HCT116 (cell line): ENCODE data around the gene TAF11L12. TPM values are rescaled to one million over a fixed set of nuclear protein-coding genes. Genes with fewer than 3 reads are reported as not detected.
"Not testable (repeated sequence)": the region's sequence is repeated elsewhere in the genome, so short reads cannot be mapped to it uniquely, and the experiment has no call there.

Source experiments
- ATAC-seq: fragments of 200-7000 bp; cut with Tn5 transposase; 2 replicates; pipeline ENCODE4 v1.9.1; 2020; ENCODE audit warnings: mild to moderate bottlenecking, moderate library complexity
- Bru-seq: library from RNA; stranded (reverse); fragments of 400-500 nt; gene quantifications from one replicate; lab custom pipeline; 2021; lab: Mats Ljungman, UMichigan
- BruChase-seq, 2 experiments: library from RNA; stranded (reverse); fragments of 400-500 nt; gene quantifications; one replicate each; lab custom pipeline; 2021; lab: Mats Ljungman, UMichigan
- BruUV-seq: library from RNA; stranded (reverse); fragments of 400-500 nt; replicated peaks from 2 replicates; lab custom pipeline; 2021; lab: Mats Ljungman, UMichigan
- CTCF ChIA-PET: fragments of 300-600 bp; sonication (Branson Sonifier 250); formaldehyde crosslinking; loops from one replicate; lab custom pipeline; 2021; ENCODE audit warnings: antibody characterized with exemption; lab: Charles Lee
- POLR2A ChIA-PET: fragments of 300-600, 350-600 bp; sonication (Branson Sonifier 250); formaldehyde crosslinking; loops from one replicate; lab custom pipeline; 2021; ENCODE audit warnings: antibody characterized with exemption; lab: Charles Lee
- RAD21 ChIA-PET, 2 experiments: fragments of 300-600 bp; sonication (Branson Sonifier 250); formaldehyde crosslinking; loops; one replicate each; lab custom pipeline; 2023; ENCODE audit warnings: low total read pairs in 2 of 2; ENCODE audit not compliant: uncharacterized antibody in 2 of 2, unreplicated experiment in 2 of 2, low non-redundant PET in 1 of 2; lab: Charles Lee
- DNase-seq: peaks from one replicate; pipeline ENCODE4 v3.0.0-alpha.2; 2010; ENCODE audit warnings: low read depth, low spot score
- H2AFZ ChIP-seq: fragments of 200-600 bp; shearing (Covaris generic), sonication (generic); 2 replicates; pipeline ENCODE4 v1.6.1; 2017; ENCODE audit warnings: low read depth, mixed run types, mixed read lengths, antibody characterized with exemption, low read length; ENCODE audit not compliant: poor library complexity, severe bottlenecking
- H3K27ac ChIP-seq: 2 replicates; pipeline ENCODE4 v1.5.1; 2012; ENCODE audit warnings: low read depth, low read length
- H3K27me3 ChIP-seq: fragments of 200-600 bp; sonication (generic); 2 replicates; pipeline ENCODE4 v1.6.1; 2016; ENCODE audit warnings: mixed run types, low read length, mixed read lengths; ENCODE audit not compliant: insufficient read depth
- H3K36me3 ChIP-seq, 2 experiments: fragments of 200-500 bp in 1 of 2; fragments of 200-600 bp in 1 of 2; sonication (Bioruptor generic) in 1 of 2; sonication (generic) in 1 of 2; 2 replicates each; pipeline versions ENCODE4 v1.5.1 to v1.6.1; 2014 to 2016; ENCODE audit warnings: low read length in 2 of 2, inconsistent platforms in 1 of 2, mixed read lengths in 1 of 2, mixed run types in 1 of 2; ENCODE audit not compliant: insufficient read depth in 2 of 2, control insufficient read depth in 1 of 2
- H3K4me1 ChIP-seq, 2 experiments: fragments of 200-600 bp in 1 of 2; sonication (generic) in 1 of 2; 2 replicates each; pipeline versions ENCODE4 v1.5.1 to v1.6.1; 2012 to 2017; ENCODE audit warnings: low read length in 2 of 2, inconsistent platforms in 1 of 2, mild to moderate bottlenecking in 1 of 2, mixed read lengths in 1 of 2, mixed run types in 1 of 2, moderate library complexity in 1 of 2; ENCODE audit not compliant: insufficient read depth in 2 of 2, control insufficient read depth in 1 of 2
- H3K4me2 ChIP-seq: fragments of 200-600 bp; sonication (generic); 2 replicates; pipeline ENCODE4 v1.6.1; 2017; ENCODE audit warnings: mixed run types, low read length, mixed read lengths
- H3K4me3 ChIP-seq, 2 experiments: fragments of 200-600 bp in 1 of 2; sonication (generic) in 1 of 2; replicated peaks in 1 of 2; 2 replicates each; pipeline ENCODE4 v1.5.1; 2011 to 2016; ENCODE audit warnings: low read length in 2 of 2, control low read depth in 1 of 2, low read depth in 1 of 2, mild to moderate bottlenecking in 1 of 2, mixed read lengths in 1 of 2, mixed run types in 1 of 2
- H3K79me2 ChIP-seq: fragments of 200-600 bp; sonication (generic); 2 replicates; pipeline ENCODE4 v1.6.1; 2017; ENCODE audit warnings: mild to moderate bottlenecking, mixed run types, low read length, moderate library complexity, mixed read lengths; ENCODE audit not compliant: insufficient read depth
- H3K9ac ChIP-seq: fragments of 200-600 bp; sonication (generic); 2 replicates; pipeline ENCODE4 v1.6.1; 2016; ENCODE audit warnings: low read length, mixed read lengths
- H3K9me2 ChIP-seq: fragments of 200-600 bp; sonication (generic), shearing (Covaris generic); 2 replicates; pipeline ENCODE4 v1.6.1; 2017; ENCODE audit warnings: mixed run types, mild to moderate bottlenecking, moderate library complexity; ENCODE audit not compliant: insufficient read depth
- H3K9me3 ChIP-seq, 2 experiments: fragments of 200-500 bp in 1 of 2; fragments of 200-600 bp in 1 of 2; sonication (Bioruptor generic) in 1 of 2; sonication (generic) in 1 of 2; 2 replicates each; pipeline ENCODE4 v1.6.1; 2014 to 2017; ENCODE audit warnings: low read length in 2 of 2, mixed read lengths in 2 of 2, inconsistent platforms in 1 of 2, low read depth in 1 of 2, mild to moderate bottlenecking in 1 of 2, mixed run types in 1 of 2, moderate library complexity in 1 of 2; ENCODE audit not compliant: control insufficient read depth in 1 of 2, insufficient read depth in 1 of 2
- H4K20me1 ChIP-seq: fragments of 200-600 bp; sonication (generic), shearing (Covaris generic); 2 replicates; pipeline ENCODE4 v1.6.1; 2017; ENCODE audit warnings: mixed run types, mild to moderate bottlenecking, moderate library complexity; ENCODE audit not compliant: insufficient read depth
- intact Hi-C: fragments of 100-400 bp; cut with micrococcal nuclease; formaldehyde crosslinking; loops from 2 replicates; pipeline ENCODE4 v1.10.0; 2022
- long read RNA-seq: library from polyadenylated mRNA; unstranded; transcript quantifications from one replicate; pipeline ENCODE4 v2.0.0, GENCODE V29; 2021; ENCODE audit not compliant: unreplicated experiment
- polyA plus RNA-seq: library from polyadenylated mRNA; unstranded; fragments of >200 nt; gene quantifications from 2 replicates; pipeline ENCODE4 v1.2.1, GENCODE V29; 2012; ENCODE audit warnings: missing spikeins
- total RNA-seq: library from RNA; stranded (reverse); gene quantifications from one replicate; pipeline ENCODE4 v1.2.1, GENCODE V29; 2021; ENCODE audit not compliant: unreplicated experiment

The TAF11L12 gene
- total RNA-seq, result not detected
- not detected in 2 replicates for polyA plus RNA-seq
- not detected for Bru-seq, nascent RNA
- not detected for BruChase-seq, experiment 1, labeled RNA remaining after a 6-hour chase
- not detected for BruChase-seq, experiment 2, labeled RNA remaining after a 2-hour chase
- long read RNA-seq, result 0 reads

DNA sequence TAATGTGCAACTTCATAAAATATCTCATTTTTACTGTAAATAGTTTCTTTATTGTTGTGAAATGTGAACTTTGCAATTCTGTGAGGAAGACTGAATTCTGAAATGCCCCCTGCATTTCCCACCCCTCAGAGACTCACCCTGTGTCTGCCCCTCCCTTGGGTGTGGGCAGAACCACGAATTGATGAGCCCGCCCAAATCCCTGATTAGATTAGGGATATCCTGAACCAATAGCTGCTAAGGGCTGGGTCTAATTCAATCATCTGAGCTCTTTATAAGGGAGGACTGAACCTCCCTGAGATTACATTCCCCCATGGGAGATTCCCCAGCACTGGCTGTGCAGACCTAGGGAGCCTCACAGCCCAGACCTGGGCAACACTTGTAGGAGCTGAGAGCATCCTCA lies at the start of gene TAF11L12:
TSS of gene TAF11L12 (plus strand) at position 301 of the 400 bp plus-strand sequence.
- H4K20me1 ChIP-seq, intact Hi-C loops, RAD21 ChIA-PET, H3K79me2 ChIP-seq, H3K27me3 ChIP-seq, H3K4me1 ChIP-seq, H3K9ac ChIP-seq, POLR2A ChIA-PET, CTCF ChIA-PET, BruUV-seq, H3K4me3 ChIP-seq, H3K9me2 ChIP-seq, H3K36me3 ChIP-seq, H3K4me2 ChIP-seq, H3K9me3 ChIP-seq, ATAC-seq, DNase-seq, H2AFZ ChIP-seq, H3K27ac ChIP-seq: not testable (repeated sequence)

DNA sequence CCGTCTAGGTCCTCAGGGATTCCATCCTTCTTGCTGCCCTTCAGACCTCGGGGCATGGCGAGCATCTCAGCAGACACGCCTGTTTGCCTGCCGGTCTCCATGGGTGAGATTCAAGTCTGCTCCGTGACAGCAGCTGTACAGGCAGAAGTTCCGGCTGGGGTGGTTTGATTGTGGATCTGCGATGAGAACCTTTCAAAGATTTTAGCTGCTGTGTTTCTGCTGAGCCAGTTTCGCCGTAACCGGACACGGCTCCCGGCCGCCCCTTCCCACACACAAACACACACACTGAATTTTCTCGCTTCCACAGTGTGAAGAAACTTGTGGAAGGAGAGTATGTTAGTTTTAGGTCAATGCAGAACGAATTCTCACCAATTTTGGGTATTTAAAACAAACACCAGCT lies 24.5 kb upstream of the TAF11L12 start, which contains the start of gene TAF11L7:
TSS of gene TAF11L7 (minus strand) at position 101 of the 400 bp plus-strand sequence.
- ATAC-seq, H4K20me1 ChIP-seq, H3K9me3 ChIP-seq, H3K4me2 ChIP-seq, H3K36me3 ChIP-seq, H3K4me1 ChIP-seq, intact Hi-C loops, H3K9me2 ChIP-seq, H3K27ac ChIP-seq, H3K4me3 ChIP-seq, H2AFZ ChIP-seq, H3K27me3 ChIP-seq, POLR2A ChIA-PET, DNase-seq, H3K79me2 ChIP-seq, CTCF ChIA-PET, BruUV-seq, H3K9ac ChIP-seq, RAD21 ChIA-PET: not testable (repeated sequence)

DNA sequence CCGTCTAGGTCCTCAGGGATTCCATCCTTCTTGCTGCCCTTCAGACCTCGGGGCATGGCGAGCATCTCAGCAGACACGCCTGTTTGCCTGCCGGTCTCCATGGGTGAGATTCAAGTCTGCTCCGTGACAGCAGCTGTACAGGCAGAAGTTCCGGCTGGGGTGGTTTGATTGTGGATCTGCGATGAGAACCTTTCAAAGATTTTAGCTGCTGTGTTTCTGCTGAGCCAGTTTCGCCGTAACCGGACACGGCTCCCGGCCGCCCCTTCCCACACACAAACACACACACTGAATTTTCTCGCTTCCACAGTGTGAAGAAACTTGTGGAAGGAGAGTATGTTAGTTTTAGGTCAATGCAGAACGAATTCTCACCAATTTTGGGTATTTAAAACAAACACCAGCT lies 19.3 kb upstream of the TAF11L12 start, which contains the start of gene TAF11L8:
TSS of gene TAF11L8 (minus strand) at position 101 of the 400 bp plus-strand sequence.
- H2AFZ ChIP-seq, intact Hi-C loops, ATAC-seq, H3K27ac ChIP-seq, H3K4me3 ChIP-seq, BruUV-seq, CTCF ChIA-PET, DNase-seq, H3K79me2 ChIP-seq, H3K36me3 ChIP-seq, H3K9me3 ChIP-seq, H3K4me2 ChIP-seq, H3K9ac ChIP-seq, H4K20me1 ChIP-seq, H3K27me3 ChIP-seq, RAD21 ChIA-PET, POLR2A ChIA-PET, H3K9me2 ChIP-seq, H3K4me1 ChIP-seq: not testable (repeated sequence)

DNA sequence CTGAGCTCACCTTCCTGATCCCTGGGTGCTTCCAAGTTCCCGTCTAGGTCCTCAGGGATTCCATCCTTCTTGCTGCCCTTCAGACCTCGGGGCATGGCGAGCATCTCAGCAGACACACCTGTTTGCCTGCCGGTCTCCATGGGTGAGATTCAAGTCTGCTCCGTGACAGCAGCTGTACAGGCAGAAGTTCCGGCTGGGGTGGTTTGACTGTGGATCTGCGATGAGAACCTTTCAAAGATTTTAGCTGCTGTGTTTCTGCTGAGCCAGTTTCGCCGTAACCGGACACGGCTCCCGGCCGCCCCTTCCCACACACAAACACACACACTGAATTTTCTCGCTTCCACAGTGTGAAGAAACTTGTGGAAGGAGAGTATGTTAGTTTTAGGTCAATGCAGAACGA lies 15.9 kb upstream of the TAF11L12 start, which contains the start of gene TAF11L9:
TSS of gene TAF11L9 (minus strand) at position 140 of the 400 bp plus-strand sequence.
- BruUV-seq, POLR2A ChIA-PET, H3K9ac ChIP-seq, H3K36me3 ChIP-seq, H3K27me3 ChIP-seq, CTCF ChIA-PET, H3K9me3 ChIP-seq, H3K4me2 ChIP-seq, DNase-seq, H2AFZ ChIP-seq, intact Hi-C loops, H3K4me3 ChIP-seq, H3K4me1 ChIP-seq, H4K20me1 ChIP-seq, H3K27ac ChIP-seq, ATAC-seq, H3K9me2 ChIP-seq, H3K79me2 ChIP-seq, RAD21 ChIA-PET: not testable (repeated sequence)
